ENCODE results near the gene LRRC2. TPM values are rescaled to one million over a fixed set of nuclear protein-coding genes. Genes with fewer than 3 reads are reported as not detected.

The LRRC2 gene
- total RNA-seq, 1 experiment from 2014 or later = not detected

DNA sequence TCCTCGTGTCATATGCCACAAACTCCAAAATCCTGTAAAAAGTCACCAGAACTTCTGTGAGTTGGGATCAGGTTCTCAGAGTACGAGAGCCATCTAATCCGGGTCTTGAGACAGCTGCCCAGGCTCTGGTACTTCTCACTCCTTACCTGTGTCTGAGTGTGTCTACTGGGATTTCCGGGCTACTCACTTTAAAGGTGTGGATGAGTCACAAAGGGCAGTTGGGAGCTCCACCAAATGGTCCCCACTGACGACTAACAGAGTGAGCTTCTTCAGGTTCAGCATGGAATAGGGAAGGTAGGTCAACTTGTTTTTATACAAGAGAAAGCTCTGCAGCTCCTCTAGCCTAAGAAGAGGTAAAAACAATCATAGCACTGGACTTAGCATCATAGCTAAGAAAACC, 38.9 kb downstream of the LRRC2 start:
- BruUV-seq (replicated peaks) = no TSS peak
- intact Hi-C loops (cut with micrococcal nuclease; ENCODE audit: unreplicated experiment) = no loop called here
- ChIA-PET CTCF (no interaction called here), POLR2A (no interaction called here)
- no peak for DNase-seq (ENCODE audit: low read depth, low spot score)
- H3K9me3 ChIP-seq (ENCODE audit: control insufficient read depth, insufficient read depth, low read depth, low read length) = no peaks in the 10 kb centered on the region
- no peak for TF ChIP-seq TCF7L2 (IDR thresholded peaks at IDR 0.05; ENCODE audit: low read depth, low read length)
- TF ChIP-seq, protein P1, sequence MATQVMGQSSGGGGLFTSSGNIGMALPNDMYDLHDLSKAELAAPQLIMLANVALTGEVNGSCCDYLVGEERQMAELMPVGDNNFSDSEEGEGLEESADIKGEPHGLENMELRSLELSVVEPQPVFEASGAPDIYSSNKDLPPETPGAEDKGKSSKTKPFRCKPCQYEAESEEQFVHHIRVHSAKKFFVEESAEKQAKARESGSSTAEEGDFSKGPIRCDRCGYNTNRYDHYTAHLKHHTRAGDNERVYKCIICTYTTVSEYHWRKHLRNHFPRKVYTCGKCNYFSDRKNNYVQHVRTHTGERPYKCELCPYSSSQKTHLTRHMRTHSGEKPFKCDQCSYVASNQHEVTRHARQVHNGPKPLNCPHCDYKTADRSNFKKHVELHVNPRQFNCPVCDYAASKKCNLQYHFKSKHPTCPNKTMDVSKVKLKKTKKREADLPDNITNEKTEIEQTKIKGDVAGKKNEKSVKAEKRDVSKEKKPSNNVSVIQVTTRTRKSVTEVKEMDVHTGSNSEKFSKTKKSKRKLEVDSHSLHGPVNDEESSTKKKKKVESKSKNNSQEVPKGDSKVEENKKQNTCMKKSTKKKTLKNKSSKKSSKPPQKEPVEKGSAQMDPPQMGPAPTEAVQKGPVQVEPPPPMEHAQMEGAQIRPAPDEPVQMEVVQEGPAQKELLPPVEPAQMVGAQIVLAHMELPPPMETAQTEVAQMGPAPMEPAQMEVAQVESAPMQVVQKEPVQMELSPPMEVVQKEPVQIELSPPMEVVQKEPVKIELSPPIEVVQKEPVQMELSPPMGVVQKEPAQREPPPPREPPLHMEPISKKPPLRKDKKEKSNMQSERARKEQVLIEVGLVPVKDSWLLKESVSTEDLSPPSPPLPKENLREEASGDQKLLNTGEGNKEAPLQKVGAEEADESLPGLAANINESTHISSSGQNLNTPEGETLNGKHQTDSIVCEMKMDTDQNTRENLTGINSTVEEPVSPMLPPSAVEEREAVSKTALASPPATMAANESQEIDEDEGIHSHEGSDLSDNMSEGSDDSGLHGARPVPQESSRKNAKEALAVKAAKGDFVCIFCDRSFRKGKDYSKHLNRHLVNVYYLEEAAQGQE (IDR thresholded peaks at IDR 0.05; ENCODE audit: insufficient read depth in 1 of 2, low read depth in 2 of 2, low read length in 1 of 2) = no peak
- TF ChIP-seq POLR2AphosphoS5 (IDR thresholded peaks at IDR 0.05; ENCODE audit: low read depth, low read length) = no peak
- no peak overlapping the region for H3K4me3 ChIP-seq (ENCODE audit: low read depth in 2 of 2, low read length in 2 of 2)
- no peaks in the 10 kb centered on the region for H3K27me3 ChIP-seq (ENCODE audit: control insufficient read depth, insufficient read depth, low read length)
- ATAC-seq = no peak
- H3K4me1 ChIP-seq (ENCODE audit: control insufficient read depth, insufficient read depth, low read length) = no peaks in the 10 kb centered on the region
- H3K36me3 ChIP-seq (ENCODE audit: control insufficient read depth, insufficient read depth, low read length) = no peaks in the 10 kb centered on the region
- no peak overlapping the region for H3K27ac ChIP-seq (ENCODE audit: low read length)
- in situ Hi-C loops (cut with HindIII; ENCODE audit: low pct_unique_long_range_greater_than_20kb, low sequenced_read_pairs) = no loop called here

DNA sequence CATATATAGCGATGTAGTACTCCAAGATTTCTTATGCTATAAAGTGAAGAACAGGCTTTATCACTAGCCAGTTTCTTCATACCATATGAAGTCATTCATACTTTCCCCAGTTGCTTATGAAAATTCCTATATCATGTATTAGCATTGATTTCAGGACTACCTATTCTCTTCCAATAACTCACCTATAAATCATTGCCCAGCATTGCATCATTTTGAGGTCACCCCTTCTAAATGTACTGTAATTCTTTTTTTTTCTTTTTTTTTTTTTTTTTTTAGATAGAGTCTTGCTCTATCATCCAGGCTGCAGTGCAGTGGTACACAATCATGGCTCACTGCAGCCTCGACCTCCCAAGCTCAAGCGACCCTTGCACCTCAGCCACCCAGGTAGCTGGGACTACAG, 41.3 kb downstream of the LRRC2 start:
- POLR2A ChIA-PET = interaction anchor here (0.7 kb wide), 1 partner anchor 1194 kb away, joined by 5 read pairs; no protein-coding TSS in a partner anchor
- Histone ChIP-seq H3K27ac (ENCODE audit: low read length) (no peak overlapping the region), H3K36me3 (ENCODE audit: control insufficient read depth, insufficient read depth, low read length) (no peaks in the 10 kb centered on the region), H3K9me3 (ENCODE audit: control insufficient read depth, insufficient read depth, low read depth, low read length) (no peaks in the 10 kb centered on the region), H3K4me1 (ENCODE audit: control insufficient read depth, insufficient read depth, low read length) (no peaks in the 10 kb centered on the region), H3K4me3 (ENCODE audit: low read depth in 2 of 2, low read length in 2 of 2) (no peak overlapping the region), H3K27me3 (ENCODE audit: control insufficient read depth, insufficient read depth, low read length) (no peaks in the 10 kb centered on the region)
- TF ChIP-seq POLR2AphosphoS5 (IDR thresholded peaks at IDR 0.05; ENCODE audit: low read depth, low read length) = no peak
- no peak for TF ChIP-seq SIN3A (IDR thresholded peaks at IDR 0.05; ENCODE audit: borderline replicate concordance, insufficient read depth, low read depth, low read length)
- TF ChIP-seq TCF7L2 (IDR thresholded peaks at IDR 0.05; ENCODE audit: low read depth, low read length) = no peak
- TF ChIP-seq, protein P1 (IDR thresholded peaks at IDR 0.05; ENCODE audit: insufficient read depth in 1 of 2, low read depth in 2 of 2, low read length in 1 of 2) = no peak
- TF ChIP-seq, protein P2, sequence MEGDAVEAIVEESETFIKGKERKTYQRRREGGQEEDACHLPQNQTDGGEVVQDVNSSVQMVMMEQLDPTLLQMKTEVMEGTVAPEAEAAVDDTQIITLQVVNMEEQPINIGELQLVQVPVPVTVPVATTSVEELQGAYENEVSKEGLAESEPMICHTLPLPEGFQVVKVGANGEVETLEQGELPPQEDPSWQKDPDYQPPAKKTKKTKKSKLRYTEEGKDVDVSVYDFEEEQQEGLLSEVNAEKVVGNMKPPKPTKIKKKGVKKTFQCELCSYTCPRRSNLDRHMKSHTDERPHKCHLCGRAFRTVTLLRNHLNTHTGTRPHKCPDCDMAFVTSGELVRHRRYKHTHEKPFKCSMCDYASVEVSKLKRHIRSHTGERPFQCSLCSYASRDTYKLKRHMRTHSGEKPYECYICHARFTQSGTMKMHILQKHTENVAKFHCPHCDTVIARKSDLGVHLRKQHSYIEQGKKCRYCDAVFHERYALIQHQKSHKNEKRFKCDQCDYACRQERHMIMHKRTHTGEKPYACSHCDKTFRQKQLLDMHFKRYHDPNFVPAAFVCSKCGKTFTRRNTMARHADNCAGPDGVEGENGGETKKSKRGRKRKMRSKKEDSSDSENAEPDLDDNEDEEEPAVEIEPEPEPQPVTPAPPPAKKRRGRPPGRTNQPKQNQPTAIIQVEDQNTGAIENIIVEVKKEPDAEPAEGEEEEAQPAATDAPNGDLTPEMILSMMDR (IDR thresholded peaks at IDR 0.05) = no peak
- in situ Hi-C loops (cut with HindIII; ENCODE audit: low pct_unique_long_range_greater_than_20kb, low sequenced_read_pairs) = no loop called here
- ATAC-seq (no peak), DNase-seq (ENCODE audit: low read depth, low spot score) (no peak)
- no TSS peak for BruUV-seq (replicated peaks)
- intact Hi-C loops (cut with micrococcal nuclease; ENCODE audit: unreplicated experiment) = no loop called here
- CTCF ChIA-PET = no interaction called here

Measured in Panc1 (cell line).